SHP77 (cell line): ENCODE data around the gene JTB.

Experiments used
- DNase-seq, 2 experiments: peaks; one replicate each; lab custom pipeline; 2025; lab: John Stamatoyannopoulos, UW

Gene JTB

DNA sequence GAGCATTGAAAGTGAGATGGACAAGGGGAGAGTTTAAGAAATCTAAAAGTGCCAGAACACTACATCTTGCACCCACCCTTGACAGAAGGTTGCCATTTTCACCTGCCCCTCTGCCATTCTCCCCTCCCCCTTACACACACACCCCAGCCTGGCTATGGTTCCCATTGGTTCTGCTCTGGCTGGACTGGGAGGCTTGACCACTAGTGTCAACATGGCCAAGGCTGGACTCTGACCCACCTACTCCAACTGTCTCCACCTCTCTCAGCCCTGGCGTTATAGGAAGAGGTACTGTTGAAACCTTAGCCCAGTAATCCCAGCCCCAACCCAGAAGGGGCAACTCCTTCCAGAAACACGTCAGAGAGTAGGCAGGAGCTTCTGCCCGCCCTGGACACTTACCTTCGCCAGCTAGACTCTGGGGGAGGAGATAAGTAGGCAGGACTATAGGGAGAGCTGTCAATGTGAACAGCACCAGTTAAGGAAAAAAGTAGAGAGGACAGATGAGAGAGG, 23.6 kb downstream of the JTB start:
- DNase-seq = no peak

DNA sequence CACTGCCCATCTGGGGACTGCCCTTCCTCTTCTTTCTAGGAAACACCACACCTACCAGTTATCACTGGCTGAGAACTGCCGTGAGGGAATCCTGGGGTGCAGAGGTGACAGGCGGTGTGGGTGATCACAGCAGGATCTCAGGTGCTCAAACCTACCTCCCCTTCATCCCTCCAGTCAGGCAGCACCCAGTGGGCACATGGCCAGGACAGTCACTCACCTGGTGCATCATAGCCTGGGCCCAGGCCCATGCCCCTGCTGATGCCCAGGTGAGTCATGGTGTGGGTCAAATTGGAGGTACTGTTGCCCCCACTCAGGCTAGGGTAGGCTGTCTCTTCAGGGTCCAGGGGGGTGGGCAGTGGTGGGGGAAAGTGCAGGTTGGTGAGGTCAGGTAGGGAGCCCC, 25.7 kb downstream of the JTB start:
- no peak for DNase-seq

DNA sequence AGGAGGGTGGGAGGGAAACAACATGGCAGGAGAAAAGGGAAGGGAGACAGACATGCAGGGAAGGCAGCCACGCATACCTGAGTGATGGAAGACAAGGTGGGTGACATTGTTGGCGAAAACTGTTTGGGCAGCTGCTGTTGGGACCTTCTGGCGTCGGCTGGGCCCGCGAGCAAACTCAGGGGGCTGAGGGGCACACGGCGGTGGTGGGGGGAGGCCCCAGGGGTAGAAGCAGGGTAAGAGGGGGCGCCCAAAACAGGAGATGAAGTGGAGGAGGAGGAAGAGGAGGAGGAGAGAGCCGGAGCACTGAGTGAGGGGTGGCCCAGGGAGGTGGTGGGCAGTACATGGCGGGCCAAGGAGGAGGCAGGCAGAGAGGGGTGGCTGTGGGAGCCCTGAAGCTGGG, 26.3 kb downstream of the JTB start:
- no peak for DNase-seq

DNA sequence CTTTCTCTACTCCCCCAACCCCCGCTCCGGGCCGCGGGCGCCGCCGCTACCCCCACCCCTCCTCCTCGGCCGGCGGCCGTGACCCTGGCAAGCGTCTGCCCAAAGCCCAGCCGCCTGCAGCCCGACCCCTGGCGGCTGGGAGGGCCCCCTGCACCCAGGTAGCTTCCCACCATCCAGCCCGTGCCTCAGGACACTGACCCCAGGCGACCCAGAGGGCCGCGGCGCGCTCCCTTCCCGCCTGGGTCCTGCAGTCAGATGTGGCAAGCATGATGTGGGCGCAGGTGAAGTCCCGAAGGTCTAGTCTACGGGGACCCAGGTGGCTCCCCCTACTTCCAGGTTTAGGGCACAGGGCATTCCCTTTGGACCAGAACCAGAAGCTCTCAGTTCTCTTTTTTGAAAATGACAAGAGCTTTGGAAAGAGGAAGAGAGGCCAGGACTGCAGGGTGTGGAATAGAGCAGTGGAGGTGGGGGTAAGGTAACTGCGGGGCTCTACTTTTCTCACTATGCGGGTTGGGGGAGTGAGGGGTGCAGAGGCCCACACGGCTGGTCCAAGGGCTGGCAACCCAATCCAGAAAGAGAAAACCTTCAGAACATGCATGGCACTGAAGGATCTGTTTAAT, 30.7 kb downstream of the JTB start, which contains the start of gene DENND4B:
DENND4B (minus strand) TSS at position 97 of the 620 bp plus-strand sequence. CDS start 2,344 bp downstream, outside the sequence.
- DNase-seq = peak; percentile 87 to 89

DNA sequence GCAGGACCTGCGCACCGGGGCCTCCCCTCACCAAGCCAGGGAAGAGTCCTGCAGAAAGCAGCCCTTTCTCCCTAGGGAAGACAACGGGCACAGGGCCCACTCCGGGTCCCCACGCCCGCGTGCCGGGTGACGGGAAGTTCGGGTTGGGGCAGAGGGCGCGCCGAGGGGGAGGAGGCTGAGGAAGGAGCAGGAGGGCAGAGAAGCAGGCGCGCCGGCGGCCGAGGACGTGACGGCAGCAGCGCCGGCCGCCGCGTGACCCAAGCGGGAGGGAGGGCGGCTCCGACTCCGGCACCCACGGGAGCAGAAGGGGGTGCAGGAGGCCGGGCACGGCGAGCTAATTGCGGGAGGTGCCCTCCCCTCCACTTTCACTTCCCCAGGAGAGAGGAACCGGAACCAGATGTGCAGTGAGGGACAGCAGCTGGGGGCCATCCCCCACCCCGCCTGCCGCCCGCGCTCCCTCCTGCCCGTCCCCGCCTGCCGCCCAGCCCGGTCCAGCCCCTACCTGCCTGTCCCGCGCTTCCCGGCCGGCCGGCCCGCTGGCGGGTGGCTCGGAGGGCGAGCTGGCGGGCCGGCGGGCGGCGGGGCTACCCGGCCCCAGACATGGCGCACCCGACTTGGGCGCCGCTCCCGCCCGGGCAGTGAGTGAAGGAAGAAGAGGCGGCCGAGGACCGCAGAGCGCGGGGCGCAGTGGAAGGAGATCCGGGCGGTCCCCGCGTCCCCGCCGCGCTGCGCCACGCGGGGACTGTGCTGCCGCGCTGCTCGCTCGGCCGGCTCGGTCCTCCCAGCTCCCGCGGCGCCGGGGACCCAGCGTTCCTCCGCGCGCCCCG, 31.5 kb downstream of the JTB start:
- DNase-seq = peak in 1 of 2 experiments; percentile 83

DNA sequence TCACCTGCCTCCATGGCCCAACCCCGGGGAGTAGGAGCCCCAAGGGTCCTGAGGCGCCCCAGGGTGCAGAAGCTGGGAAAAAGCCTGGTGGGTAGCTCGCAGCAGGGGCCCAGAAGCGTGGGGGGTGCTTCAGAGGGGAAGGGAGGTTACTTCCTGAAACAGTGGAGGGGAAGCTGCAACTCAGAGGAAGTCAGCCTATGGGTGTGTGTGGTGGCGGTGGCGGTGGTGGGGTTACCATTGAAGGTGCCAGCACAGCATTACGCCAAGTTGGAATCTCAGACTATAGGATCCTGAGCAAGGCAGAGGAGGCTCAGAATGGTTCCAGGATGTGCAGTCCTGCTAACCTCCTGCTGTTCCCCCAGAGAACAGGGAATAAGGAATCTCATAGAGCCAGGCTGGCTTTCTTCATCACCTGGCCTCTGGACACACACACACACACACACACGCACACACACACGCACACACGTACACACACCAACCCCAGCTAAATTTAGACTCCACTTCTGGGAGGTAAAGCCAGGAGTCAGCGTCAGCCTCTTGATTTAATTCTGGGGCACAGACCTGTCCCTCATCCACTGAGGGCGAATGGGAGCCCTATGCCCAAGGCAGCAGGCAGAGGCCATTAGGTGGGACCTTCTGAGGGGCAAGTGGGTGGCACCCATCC, 32.2 kb downstream of the JTB start:
- DNase-seq = peak in 1 of 2 experiments; percentile 42

DNA sequence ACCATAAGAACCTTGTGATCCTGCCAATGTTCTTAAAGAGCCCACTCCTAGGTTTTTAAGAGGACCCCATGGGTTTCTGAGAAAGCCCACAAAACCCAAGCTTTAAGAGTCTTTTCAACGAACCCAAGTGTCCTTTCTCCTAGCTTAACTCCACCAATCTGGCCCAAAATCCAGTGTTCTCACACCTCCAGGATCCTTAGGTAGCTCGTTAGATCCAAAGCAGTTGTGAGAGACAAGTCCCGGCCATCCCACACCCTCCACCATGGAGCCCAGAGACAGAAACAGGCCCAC, 32.7 kb downstream of the JTB start:
- no peak for DNase-seq

DNA sequence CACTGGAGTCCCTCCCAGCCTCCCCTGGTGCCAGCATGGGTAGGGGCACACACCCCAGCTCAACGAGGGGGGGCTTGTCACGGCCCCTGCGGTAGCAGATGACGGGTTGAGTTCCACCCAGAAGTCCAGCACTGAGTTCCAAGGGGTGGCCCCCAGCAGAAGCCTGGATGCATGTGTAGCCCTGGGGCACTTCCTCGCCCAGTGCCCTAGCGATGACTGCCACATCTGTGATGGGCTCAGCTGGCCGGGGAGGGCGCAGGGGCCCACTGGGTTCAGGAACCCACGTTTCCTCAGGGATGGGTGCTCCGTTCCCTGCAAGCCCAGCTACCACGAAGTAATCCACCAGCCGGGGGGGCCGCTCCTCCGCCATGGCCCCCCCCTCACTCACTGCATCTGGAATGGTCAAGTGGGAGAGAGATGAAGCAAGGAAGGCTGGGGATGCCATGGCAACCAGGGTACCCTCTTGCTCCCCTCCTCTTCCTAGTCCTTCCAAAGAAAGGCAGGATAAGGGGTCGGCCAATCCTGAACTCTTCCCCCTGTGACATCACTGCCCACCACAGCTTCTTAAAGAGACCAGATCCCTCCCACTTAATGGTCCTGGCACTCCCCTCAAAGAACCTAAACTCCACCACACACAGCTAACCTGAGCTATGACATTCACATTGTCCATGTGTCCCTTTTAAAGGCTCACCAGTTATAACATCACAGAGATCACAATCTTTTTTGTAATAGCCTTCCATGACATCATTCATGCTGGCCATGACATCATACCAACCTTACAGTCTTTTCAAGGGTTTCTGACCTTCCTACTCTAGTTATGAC, 33.3 kb downstream of the JTB start:
- no peak for DNase-seq

DNA sequence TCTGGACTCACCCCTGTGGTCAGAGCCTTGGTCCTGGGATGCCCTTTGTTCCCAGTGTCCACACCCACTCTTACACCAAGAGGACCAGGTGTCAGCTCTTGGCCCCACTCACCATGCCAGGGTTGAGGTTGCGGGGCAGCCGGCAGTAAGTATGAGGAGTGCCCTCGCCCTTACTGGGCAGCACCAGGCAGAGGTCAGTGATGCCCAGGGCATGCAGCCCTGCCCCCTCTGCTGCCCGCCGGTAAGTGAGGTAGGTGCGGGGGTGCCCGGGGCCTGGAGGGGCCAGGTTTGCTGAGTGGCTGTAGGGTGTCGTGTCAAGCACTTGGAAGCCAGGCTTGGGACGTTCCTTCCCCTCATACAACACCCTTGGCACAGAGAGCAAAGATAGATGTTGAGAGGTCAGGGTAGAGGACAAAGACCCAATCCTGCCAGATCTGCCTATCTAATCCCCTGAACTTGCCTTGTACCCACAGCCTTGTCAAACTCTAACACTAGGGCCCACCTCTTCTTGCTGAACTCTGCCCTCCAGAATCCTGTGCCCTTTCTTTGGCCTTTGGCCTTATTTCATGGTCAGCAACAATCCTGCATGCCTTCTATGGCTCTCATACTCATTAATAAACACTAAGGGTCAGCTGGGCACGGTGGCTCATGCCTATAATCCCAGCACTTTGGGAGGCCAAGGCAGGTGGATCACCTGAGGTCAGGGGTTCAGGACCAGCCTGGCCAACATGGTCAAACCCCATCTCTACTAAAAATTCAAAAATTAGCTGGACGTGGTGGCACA, 34.5 kb downstream of the JTB start:
- DNase-seq = no peak

DNA sequence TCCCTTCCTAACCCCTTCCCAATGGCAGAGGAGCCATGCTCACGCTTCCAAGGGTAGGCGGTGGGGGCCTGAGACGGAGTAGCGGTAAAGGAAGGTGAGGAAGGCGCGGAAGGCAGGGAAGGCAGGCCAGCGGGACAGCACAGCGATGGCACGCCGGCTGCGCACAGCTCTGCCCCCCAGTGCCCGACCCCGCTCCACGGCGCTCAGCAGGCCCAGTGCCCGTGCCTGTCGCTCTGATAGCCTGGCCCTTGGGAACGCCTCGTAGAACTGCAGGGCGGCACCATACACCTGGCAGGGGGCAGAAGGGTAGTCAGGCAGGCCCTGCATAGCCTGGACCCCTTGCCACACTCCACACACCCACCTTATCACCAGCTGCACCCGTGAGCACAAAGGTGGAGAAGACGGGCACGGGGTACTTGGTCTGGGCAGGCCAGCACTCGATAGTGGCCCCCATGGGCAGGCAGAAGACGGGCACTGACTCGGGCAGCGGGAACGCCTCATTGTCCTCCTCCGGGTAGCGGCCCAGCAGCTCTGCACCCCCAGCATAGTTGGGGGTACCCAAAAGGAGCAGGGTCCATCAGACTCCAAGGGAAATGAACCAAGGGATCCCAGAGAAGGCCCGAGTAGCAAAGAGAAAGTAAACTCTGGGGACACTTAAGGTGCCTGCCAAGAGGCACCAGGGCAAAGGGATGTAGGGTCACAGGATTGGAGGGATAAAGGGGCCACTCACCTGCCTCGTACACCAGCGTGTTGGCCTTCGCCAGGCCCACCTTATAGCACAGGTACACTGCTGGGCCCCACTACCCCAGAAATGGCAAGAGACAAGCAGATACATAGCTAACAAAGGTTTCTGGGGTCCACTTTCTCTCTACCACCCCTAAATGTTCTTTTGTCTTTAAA, 35.4 kb downstream of the JTB start:
- DNase-seq = no peak

DNA sequence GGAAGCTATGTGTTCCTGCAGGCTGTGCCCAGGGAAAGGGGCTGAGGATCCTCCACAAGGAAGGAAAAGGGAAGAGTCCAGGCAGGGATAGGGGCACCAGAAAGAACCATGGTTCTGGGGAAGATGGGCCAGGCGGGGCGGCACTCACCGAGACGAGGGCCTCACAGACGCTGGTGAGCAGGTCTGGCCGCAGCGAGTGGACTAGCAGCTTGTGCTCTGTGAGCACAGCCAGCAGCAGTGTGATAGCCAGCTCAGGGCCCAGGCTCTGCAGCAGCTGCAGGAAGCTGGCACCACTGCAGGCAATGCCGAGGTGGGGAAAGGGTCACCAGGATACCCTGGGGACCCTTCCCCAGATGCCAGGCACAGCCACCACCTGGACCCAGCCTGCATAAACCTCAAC, 36.7 kb downstream of the JTB start:
- no peak for DNase-seq

DNA sequence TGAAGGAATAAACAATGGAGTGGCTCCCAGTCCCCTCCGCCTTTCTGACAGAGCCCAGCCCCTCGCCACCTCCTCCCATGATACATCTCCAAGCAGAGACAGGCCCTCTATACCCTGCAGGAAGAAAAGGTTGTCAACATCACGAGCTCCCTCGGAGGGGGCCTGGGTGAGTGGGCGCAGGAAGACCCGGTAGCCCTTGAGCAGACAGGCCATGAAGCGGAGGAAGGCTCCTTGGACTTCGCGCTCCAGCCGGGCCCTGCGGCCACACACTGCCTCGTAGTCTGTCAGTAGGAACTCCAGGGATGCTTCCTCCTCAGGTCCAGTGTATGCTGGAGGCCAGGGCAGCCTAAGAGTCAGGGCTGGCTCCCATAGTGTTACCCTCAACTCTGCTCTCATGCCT, 38.0 kb downstream of the JTB start:
- DNase-seq = no peak

DNA sequence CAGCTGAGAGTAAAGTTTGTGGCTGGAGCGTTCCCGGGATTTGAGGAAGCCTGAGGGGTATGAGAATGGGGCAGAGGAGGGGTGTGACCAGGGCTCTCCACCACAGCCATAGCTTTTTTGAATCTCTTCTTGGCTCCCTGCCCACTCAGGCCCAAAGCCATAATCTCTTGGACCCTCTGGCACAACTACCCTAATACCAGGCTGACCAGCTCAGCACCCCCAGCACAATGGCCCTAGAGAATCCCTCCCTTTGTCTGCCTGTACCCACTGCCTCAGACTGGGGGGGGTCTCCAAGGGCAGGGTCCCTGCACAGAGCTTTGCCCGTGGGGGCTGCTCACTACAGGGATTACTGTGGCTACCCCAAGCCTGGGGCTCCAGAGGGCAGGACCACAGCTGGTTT, 38.5 kb downstream of the JTB start:
- DNase-seq = no peak

DNA sequence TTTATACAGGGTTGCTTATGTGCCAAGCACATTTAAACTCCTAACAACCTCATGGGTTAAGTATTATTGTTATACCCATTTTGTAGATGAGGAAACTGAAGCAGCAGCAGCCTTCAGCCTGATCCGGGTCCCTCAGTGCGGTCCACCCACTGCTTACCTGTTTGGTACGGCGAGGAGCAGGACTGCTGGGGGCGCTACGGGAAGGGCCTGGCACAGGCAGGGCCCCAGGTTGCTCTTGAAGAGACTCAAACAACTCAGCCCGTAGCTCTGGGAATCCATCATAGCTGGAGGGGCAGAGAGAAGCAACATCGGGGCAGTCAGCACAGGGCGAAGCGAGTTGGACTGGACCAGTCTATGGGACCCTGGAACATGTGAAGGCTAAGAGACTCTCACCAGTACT, 40.1 kb downstream of the JTB start:
- DNase-seq = no peak

DNA sequence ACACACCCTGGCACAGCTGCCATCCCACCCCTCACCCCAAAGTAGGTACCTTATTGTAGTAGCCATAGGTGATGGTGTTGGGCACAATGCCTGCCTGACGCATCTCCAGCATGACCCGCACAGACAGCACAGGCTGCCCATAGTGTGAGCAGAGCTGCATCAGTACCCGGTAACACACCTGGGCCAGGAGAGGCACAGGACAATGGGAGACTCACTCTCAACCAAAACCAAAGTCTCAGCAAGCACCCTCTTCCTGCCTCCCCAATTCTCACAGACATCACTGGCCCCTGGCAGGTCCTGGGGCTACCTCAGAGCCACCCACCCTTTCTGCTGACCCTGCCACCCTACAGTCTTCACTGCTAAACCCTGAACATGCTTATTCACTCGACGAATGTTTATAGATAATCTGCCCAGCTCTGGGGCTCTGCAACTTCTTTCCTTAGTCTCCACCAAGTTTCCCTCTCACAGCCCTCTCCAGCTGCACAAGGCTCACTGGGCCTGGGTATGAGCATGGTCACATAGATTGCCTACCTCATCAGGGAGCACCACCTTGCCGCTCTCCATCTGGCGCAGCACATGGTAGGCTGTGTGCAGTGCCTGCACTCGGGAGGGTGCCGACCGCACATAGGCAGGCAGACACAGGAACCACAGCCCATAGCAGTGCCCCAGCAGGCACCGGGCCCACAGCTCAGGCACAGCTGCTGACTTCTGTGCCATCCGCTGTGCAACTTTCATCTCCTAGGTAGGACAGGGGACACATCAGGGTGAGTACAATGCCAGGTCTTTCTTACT, 41.3 kb downstream of the JTB start:
- DNase-seq = no peak

DNA sequence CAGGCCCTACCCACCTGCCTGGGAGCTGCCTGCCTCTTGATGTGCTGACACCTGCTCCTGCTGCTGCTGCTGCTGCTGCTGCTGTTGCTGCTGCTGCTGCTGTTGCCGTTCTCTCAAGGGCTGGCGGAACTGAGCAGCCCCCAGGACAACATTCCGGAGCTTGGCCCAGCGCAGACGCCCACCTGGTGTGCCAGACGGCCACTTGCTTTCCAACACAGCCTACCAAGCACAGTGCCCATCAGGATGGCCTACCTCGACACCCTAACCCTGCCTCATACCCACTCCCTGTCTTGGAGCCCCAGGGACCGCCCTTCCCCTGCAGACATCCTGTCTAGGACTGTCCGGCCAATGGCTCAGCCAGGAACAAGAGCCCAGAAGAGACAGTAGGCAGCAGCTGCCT, 42.7 kb downstream of the JTB start:
- no peak for DNase-seq

DNA sequence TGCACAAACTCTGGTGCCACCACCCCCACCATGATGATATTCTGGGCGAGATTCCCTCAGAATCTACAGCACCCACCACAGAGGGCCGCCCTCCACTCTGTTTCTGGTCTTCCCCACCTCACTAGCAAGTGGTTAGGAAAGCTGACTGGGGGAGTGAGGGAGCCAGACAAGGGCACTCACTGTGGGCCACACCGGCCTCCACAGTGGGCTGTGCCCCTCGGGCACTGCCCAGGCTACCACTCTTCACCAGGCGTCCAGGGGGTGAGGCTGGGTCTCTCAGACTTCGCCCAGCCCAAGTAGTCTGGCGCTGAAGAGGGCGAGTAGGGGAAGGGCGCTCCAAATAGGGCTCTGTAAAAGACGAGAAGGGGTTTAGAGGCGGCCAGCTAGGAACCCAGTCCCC, 43.5 kb downstream of the JTB start:
- DNase-seq = no peak

DNA sequence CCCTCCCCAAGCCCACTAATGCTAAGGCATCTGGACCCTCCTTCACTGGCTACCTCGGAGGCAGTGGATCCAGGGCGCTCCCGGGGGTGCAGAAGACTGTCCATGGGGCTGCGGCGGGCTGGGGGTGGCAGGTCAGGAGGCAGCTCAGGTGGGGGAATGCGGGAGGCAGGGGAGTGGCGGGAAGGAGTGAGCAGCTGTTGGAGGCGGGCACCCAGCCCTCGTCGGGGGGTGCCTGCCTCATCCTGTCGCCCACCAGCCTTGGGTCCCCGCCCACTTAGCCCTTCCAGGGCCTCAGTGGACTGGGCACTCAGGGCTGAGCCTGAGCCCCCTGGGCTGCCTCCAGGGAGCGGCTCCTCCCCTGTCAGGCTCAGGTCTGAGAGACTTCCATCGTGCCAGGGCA, 44.0 kb downstream of the JTB start:
- DNase-seq = no peak
